Inflammatory macrophage treated with lipopolysaccharide for 1 hour (primary cell): ENCODE data around the gene CDC34.
"Not testable (repeated sequence)": the region's sequence is repeated elsewhere in the genome, so short reads cannot be mapped to it uniquely, and the experiment has no call there.

Experiments used
- DNase-seq, 2 donors: peaks; one replicate each; pipeline ENCODE4 v3.0.0-alpha.2; 2020 to 2022

Gene CDC34

DNA sequence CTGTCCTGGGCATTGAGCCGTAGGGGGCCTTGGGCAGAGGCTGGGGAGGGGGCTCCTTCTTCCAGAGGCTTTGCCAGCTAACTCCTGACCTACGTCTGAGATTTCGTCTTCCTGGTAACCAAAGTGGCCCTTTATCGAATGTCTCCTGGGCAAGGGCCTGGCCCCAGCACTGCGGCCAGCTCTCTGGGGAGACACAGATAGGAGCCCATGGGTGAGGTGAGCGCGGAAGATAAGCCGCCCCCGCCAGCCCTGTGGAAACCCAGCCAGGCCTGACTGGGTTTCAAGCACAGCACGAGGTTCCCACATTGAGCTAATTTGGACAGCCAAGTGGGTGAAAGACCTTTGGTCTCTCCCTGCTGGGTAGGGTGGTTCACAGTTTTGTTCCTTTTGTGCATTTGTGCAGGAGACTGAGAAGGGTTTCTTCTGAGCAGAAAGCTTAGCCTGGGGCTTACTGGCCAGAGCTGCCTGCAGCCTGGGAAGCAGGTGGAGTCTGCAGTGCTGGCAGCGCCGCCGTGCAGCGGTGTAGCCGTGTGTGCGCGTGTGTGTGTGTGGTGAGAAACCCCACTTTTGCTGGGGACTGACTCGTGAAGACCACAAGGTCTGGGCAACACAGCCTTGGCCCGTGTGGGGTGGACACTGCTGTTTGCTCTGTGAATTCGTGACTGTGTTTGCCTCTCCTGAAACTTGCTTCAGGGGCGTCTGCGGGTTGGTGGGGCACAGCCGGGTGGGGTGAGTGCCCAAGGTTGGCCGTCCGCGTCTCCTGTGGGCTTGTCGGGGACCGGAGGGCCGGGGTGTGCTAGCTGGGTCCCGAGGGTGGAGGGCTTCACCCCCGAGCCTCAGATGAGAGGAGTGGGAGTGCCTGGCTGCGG is 43.3 kb downstream of the CDC34 start:
- DNase-seq: no peak

DNA sequence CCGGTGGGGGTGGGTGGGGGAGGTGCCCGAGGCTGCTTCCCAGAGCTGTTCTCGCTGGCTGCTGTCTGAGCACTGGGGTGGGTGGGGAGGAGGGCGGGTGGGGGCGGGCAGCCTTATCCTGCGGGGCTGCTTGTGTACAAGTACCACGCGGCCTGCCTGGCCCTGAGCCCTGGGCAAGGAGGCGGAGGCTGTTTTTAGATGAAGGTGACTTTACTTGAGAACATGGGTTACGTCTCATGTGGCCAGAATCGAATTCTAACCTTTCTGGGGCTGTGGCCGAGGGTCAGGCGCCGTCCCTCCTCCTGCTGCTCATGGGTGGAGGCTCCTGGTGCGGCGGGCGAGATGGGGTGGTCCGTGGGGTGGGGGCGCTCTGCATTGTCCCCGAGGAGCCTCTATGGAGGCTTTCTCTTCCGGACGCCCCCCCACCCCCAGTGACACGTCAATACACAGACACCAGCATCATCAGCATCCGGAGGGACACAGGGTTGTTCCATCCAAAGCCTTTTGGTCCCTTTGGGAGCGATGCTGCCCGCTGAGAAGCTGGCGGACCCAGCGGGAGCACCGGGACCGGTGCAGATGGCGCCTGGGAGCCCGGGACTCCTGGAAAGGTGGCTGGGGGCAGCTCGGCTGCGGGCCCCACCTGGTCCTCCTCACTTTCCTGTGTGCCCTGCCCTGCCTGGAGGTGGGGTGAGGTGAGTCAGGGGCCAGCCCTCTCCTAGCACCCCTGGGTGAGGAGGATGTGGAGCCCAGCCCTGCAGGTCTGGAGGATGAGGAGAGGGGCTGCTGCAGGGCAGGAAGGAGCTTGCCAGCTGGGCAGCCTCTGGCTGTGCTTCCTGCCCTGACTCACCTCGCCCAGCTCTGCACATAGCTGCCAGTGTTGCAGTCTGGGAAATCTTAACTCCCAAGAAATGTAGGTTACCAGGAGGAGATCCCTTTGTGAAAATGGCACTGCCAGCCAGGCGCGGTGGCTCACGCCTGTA is 44.3 kb downstream of the CDC34 start:
- no peak for DNase-seq

DNA sequence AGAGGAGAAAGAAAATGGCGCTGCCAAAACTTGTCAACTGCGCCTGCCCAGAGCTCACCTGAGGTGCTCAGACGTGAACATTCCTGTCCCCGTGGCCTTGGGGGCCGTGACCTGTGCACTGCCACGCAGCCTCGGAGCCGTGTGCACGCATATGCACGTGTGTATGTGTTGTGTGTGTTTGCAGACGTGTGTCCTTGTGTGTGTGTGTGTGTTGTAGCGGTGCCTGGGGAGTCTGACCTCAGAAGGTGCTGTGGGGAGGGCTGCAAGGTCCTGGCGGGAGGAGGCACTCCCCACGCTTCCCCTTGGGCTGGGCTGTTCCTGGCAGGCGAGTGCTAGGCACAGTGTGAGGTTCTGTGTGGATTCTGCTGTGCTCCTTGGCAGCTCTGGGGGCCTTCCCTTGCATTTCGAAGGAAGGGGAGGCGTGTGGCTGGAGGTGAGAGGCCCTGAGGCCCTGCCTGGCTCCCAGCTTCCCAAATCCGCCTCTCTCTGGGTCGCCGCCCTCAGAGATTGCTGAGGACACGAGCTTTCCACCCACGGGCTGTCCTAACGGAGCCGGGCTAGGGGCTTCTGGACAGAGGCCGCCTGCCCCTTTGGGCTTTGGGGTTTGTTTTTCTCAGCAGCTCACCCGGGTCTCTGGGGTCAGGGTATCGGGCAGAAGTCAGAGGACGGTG is 45.3 kb downstream of the CDC34 start:
- no peak for DNase-seq

DNA sequence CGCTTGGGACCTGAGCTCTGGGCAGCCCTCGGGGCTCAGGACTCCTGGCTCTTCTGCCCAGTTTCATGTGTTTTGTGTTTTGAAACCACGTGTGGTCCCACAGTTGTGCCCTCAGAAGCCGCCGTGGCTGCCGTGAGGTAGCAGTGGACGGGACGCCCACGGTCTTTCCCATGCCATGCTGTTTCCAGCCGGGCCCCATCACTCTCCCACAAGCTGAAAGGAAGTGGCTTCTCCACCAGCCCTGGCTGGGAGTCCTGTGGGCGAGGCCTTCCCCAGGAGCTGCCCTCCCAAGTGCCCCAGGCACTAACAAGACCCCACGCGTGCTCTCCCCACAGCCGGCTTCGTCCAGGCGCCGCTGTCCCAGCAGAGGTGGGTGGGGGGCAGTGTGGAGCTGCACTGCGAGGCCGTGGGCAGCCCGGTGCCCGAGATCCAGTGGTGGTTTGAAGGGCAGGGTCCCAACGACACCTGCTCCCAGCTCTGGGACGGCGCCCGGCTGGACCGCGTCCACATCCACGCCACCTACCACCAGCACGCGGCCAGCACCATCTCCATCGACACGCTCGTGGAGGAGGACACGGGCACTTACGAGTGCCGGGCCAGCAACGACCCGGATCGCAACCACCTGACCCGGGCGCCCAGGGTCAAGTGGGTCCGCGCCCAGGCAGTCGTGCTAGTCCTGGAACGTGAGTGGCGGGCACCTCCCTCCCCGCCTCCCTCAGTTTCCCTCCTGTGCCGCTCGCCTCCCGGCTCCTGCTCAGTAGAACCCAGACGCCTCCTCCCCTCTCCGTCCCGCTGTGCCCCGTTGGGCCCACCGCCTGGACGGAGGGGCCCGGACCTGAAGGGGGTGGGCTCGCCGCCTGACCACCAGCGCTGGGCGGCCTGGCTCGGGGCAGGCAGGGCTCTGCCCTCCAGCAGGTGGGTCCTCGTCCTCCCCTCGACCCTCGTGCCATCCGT is 46.2 kb downstream of the CDC34 start:
- no peak for DNase-seq

DNA sequence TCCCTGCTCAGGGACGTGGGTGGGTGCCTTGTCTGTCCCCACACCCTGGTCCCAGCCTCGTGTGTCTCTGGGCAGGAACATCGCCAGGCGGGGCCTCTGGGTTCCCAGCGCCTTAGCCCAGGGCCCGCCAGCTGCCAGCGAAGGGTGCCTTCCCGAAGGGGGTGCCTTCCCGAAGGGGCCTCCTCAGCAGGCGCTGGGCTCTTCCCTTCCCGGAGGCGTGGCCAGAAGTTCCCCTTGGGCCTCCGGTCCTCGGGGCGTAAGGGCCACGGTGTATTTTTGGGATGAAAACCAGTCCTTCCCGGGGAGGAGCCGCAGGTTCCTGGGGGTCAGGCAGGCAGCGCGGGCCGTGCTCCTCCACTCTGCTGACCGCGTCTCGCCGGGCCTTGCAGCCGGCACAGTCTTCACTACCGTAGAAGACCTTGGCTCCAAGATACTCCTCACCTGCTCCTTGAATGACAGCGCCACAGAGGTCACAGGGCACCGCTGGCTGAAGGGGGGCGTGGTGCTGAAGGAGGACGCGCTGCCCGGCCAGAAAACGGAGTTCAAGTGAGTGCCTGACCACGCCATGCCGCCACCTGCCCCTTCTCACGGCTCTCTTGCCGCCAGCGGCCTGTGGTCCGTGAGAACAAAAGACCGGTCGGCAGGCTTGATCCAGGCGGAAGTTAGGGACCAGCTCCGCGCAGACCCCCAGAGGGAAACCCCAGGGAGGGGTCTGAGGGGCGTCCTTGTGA is 47.7 kb downstream of the CDC34 start:
- no peak for DNase-seq

DNA sequence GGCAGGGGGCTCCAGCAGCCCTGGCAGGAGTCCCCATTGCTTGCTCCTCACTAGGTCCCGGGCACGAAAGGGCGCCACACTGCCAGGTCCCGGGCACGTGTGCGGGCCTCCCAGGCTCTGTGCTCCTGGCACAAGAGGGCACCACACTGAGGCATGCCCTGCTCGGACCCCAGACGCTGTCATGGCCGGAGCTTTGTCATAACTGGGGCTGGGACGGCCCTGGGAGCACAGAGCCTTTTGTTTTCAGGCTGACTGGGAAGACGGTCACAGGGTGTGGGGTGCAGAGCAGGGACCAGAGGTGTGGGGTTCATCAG is 48.2 kb downstream of the CDC34 start:
- no peak for DNase-seq

DNA sequence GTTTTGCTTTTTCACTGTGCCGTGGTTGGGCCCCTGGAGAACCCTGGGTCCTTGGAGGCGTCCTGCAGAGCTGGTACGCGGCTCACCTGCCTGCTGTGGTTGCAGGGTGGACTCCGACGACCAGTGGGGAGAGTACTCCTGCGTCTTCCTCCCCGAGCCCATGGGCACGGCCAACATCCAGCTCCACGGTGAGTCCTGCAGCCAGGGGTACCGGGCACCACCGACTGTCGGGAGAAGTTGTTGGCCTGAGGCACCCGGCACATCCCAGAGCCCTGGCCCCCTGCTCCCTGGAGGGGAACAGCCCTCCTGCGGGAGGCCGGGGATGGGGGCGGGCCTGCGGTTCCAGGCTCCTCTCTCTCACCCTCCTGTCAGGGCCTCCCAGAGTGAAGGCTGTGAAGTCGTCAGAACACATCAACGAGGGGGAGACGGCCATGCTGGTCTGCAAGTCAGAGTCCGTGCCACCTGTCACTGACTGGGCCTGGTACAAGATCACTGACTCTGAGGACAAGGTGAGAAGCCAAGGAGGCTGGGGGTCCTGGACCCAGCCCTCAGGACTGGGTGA is 48.8 kb downstream of the CDC34 start:
- no peak for DNase-seq

DNA sequence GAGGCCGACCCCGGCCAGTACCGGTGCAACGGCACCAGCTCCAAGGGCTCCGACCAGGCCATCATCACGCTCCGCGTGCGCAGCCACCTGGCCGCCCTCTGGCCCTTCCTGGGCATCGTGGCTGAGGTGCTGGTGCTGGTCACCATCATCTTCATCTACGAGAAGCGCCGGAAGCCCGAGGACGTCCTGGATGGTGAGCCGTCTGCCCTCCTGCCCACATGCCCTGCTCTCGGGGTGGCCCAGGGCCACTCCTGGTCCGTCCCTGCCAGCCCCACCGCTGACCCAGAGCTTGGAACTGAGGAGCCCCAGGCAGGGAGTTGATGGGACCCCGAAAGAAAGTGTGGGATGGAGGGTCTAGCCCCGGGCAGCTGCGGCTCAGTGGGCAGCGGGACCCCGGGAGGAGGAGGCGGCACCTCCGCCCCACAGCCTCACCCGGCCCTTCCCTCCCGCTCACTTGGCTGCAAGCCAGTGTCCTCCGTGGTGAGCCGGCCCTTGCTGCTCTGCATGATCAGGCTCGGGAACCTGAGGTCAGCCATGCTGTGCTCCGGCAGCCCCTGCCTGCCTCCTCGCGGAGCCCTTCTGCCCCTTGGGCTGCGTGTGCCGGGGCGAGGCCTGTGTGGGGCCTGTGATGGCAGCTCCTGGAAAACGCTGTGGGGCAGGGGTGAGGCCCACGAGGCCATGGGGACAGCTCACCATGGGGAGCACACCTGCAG is 50.0 kb downstream of the CDC34 start:
- DNase-seq: no peak

DNA sequence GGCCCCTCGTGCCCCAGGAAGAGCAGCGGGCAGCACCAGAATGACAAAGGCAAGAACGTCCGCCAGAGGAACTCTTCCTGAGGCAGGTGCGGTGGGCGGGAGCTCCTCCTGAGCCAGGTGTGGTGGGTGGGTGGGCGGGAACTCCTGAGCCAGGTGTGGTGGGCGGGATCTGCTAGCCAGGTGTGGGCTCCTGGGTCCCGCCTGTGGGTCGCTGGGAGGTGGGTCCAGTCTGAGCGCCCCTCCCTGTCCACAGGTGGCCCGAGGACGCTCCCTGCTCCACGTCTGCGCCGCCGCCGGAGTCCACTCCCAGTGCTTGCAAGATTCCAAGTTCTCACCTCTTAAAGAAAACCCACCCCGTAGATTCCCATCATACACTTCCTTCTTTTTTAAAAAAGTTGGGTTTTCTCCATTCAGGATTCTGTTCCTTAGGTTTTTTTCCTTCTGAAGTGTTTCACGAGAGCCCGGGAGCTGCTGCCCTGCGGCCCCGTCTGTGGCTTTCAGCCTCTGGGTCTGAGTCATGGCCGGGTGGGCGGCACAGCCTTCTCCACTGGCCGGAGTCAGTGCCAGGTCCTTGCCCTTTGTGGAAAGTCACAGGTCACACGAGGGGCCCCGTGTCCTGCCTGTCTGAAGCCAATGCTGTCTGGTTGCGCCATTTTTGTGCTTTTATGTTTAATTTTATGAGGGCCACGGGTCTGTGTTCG is 51.1 kb downstream of the CDC34 start:
- peak; percentile 45 to 48 for DNase-seq

DNA sequence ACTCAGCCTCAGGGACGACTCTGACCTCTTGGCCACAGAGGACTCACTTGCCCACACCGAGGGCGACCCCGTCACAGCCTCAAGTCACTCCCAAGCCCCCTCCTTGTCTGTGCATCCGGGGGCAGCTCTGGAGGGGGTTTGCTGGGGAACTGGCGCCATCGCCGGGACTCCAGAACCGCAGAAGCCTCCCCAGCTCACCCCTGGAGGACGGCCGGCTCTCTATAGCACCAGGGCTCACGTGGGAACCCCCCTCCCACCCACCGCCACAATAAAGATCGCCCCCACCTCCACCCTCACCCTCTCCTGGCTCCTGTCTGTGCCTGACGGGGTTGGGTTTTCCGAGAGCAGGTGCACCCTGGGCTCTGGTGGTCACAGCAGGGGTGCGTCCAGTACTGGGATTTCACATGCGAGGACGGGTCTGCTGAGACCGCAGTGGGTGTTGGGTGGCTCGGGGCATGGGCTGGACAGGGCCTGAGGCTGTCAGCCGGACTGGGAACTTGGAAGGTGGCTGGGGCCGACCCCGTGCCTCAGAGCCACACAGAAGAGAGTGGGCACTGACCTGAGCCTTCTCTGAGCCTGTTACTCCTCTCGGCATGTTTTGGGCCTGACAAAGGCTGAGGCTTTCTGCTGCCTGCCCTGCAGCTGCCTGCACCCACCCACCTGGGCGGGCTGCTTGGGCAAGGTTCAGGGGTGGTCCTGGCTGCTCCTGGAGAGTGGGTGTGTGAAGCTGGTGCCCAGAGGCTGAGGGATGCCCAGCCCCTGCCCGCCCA is 51.8 kb downstream of the CDC34 start:
- no peak for DNase-seq

DNA sequence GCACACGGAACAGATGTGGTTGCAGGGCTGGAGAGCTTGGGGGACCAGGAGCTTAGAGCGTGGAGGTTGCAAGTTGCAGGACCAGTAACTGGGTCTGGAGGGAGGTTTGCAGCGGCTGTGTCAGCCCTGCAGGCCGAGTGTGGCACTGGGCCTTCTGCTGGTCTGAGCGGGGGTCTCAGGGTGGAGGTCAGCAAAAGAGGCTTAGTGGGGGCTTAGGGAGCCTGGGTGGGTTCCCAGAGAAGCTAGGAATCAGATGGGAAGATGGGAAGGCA is 52.3 kb downstream of the CDC34 start:
- no peak for DNase-seq

DNA sequence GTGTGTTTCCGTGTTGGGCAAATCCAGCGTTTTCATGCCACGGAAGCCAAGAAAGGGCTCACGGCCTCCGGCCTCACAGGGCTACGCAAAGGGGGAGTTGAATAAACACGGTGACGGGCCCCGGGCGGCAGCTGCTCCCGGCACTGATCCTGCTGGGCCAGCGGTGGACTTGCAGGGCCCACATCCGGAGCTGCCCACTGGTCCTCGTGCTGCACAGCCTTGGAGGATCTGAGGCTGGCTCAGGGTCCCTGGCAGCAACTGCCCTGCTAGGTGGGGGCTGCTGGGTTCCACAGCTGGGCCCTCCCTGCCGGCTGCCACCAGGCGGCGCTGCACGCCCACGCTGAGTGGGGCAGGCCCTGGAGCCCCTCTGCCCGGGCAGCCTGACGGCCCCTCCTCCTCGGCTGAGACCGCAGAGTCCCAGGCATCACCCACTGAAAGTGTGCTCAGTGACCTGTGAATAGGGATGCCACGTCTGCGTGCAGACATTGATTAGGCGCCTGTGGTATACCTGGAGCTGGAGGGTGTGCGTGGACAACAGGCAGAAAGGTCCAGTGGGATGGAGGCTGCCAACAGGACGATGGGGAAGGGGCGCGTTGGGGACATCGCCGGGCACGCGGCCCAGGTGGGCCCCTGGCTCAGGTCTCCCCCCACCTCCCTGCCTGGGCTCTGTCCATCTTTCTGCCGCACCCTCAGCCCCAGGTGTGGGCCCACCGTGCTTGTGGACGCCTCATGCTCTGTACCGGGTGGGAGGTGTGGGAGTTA is 52.9 kb downstream of the CDC34 start:
- no peak for DNase-seq

DNA sequence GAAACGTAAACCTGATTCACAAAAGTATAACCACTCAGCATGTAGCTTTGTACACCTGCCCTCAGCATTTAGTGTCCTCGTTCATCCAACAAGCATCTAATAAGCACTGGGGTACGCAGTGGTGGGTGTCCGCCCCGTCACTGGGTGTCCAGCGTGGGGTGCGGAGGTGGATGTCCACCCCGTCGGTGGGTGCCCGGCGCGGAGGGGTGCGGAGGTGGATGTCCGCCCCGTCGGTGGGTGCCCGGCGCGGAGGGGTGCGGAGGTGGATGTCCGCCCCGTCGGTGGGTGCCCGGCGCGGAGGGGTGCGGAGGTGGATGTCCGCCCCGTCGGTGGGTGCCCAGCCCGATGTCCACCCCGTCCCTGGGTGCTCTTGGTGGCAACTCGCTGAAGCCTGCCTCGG is 53.6 kb downstream of the CDC34 start:
- not testable (repeated sequence) for DNase-seq

DNA sequence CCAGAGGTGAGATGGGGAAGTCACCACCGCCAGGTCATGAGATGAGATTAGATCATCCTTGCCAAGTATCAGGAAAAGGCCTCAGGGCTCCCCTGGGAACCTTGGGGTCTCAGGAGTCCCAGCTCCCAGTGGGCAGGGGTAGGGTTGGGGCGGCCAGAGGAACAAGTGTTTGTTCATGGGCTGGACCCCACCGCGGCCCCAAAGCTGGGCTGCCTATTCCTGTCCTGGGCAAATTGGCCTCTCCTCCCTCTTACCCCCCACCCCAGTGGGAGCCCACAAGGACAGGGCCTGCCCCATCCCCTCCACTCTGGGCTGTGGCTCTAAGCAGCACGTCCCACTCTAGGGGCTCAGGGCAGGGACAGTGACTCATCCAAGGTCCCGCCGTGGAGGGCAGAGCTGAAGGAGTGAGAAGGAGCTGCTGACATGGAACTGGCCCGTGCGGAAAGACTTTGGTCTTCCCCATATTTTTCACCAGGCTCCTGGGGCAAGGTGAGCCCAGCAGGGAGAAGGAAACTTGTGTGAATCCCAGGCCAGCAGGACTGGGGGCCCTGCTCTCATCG is 54.1 kb downstream of the CDC34 start:
- no peak for DNase-seq

DNA sequence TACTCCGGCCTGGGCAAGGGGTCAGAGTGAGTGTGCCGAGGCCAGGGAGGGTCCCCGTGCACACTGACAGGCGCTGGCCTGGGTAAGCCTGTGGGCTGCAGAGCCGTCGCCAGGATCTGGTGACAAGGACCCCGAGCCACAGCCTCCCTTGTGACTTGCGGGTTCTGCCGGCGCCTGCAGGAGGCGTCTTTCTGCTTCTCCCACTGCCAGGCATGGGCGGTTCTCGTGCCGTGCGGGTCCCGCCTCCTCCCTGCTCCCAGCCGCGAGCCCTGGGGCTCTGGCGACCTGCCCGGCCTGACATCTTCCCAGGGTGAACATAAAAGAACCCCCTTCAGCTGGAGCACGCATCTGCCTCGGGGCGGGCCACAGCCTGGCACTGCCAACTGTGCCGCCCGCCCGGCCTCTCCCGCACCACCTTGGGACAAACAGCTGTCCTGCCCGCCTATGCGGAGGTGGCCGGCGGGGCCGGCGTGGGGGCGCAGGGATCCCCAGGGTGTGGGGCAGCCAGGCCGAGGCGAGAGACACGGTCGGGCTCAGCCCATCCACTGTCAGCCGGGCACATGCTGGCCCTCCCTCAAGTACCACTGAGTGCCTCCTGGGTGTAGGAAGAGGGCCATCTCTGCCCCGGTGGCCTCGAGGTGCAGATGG is 56.7 kb downstream of the CDC34 start:
- DNase-seq: peak; percentile 40 to 52

DNA sequence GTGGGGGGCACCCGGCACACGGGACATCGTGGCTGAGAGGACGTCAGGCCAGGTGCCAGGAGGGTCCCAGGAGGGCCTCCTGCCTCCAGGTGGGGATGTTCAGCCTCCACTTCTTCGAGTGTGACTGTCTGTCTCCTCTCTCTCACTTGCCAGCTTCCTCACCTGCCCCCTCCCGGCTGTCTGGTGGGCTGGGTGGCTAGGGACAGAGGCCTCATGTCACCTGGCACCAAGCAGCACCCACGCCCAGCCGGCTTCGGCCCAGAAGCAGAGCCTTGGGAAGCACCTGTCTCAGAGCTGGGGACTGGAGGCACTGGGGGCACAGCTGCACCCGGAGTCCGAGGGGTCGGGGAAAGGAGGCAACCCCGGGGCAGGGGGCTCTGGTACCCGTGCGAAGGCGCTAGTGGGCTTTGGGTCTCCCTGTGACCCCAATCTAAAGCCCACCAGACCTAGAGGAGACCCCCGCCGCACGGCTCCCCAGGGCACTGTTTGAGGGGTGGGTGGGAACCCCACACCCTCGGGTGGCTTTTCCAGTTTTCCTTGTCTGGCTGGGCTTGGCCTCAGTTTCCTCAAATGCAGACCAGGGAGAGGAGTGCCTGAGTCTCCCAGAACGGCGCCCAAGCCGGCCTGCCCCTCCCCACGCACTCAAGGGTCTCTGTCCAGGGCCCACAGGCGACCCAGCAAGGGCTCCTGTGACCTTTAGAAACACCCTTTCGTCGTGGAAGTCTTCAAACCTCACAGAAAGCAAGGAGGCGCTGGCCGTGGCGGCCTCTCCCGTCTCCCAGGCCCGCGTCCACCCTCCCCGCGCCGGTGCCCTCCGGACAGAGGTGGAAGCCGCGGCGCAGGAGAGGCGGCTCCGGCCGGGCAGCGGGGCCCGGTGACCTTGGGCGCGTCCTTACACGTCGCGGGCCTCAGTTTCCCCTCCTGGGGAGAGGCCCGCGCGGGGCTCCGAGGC is 57.5 kb downstream of the CDC34 start:
- no peak for DNase-seq
